WTC11 (cell line): Measurements from ENCODE around the gene KRT85. TPM values are rescaled to one million over a fixed set of nuclear protein-coding genes. Genes with fewer than 3 reads are reported as not detected.
A peak's percentile ranks its signal among the peaks of the same experiment; 100 is the strongest.

ENCODE experiments used
- ATAC-seq: fragments of 200-7000 bp; cut with Tn5 transposase; 2 replicates; pipeline ENCODE4 v1.10.0; 2021; ENCODE audit warnings: mild to moderate bottlenecking, moderate library complexity
- CTCF ChIA-PET: fragments of 300-600 bp; sonication (Branson Sonifier 250); formaldehyde crosslinking; loops from one replicate; lab custom pipeline; 2021; ENCODE audit warnings: antibody characterized with exemption; lab: Charles Lee
- POLR2A ChIA-PET: fragments of 350-600 bp; sonication (Branson Sonifier 250); formaldehyde crosslinking; loops from one replicate; lab custom pipeline; 2021; ENCODE audit warnings: antibody characterized with exemption; lab: Charles Lee
- DNase-seq: peaks from one replicate; pipeline ENCODE4 v3.0.0; 2021; ENCODE audit warnings: low spot score
- H3K27ac Mint-ChIP-seq: 2 replicates; pipeline ENCODE4 v1.8.0; 2021; ENCODE audit warnings: mixed read lengths
- H3K27me3 Mint-ChIP-seq: 2 replicates; pipeline ENCODE4 v1.8.0; 2021; ENCODE audit warnings: low read depth, mild to moderate bottlenecking, moderate library complexity, mixed read lengths
- H3K36me3 Mint-ChIP-seq: 2 replicates; pipeline ENCODE4 v1.8.0; 2021; ENCODE audit warnings: mixed read lengths
- H3K4me1 Mint-ChIP-seq: 2 replicates; pipeline ENCODE4 v1.8.0; 2022; ENCODE audit warnings: mixed read lengths
- H3K4me3 Mint-ChIP-seq: 2 replicates; pipeline ENCODE4 v1.8.0; 2021; ENCODE audit warnings: mild to moderate bottlenecking, moderate library complexity, mixed read lengths
- H3K9me3 Mint-ChIP-seq: 2 replicates; pipeline ENCODE4 v1.8.0; 2021; ENCODE audit warnings: mixed read lengths
- CBFB ChIP-seq: sonication (generic); formaldehyde crosslinking; IDR thresholded peaks from 2 replicates; pipeline ENCODE4 v1.8.1; 2022; ENCODE audit warnings: mild to moderate bottlenecking, low read depth, missing genetic modification reagents
- CDX4 ChIP-seq: fragments of 250-450 bp; sonication (Bioruptor Pico); IDR thresholded peaks from 2 replicates; pipeline ENCODE4 v1.9.0; 2021; ENCODE audit warnings: moderate library complexity, mild to moderate bottlenecking, inconsistent platforms, borderline replicate concordance
- CTCF ChIP-seq: fragments of 200-600 bp; IDR thresholded peaks from 2 replicates; pipeline ENCODE4 v1.8.0; 2022; ENCODE audit warnings: antibody characterized with exemption
- FOXP4 ChIP-seq: sonication (generic); formaldehyde crosslinking; IDR thresholded peaks from 2 replicates; pipeline ENCODE4 v1.8.0; 2022; ENCODE audit warnings: mild to moderate bottlenecking, missing genetic modification reagents
- HMGA2 ChIP-seq: fragments of 250-450 bp; sonication (Bioruptor Pico); IDR thresholded peaks from 2 replicates; pipeline ENCODE4 v1.4.0; 2021; ENCODE audit warnings: mild to moderate bottlenecking, moderate library complexity
- JUN ChIP-seq: sonication (generic); formaldehyde crosslinking; IDR thresholded peaks from 2 replicates; pipeline ENCODE4 v1.8.0; 2023; ENCODE audit warnings: mild to moderate bottlenecking, missing genetic modification reagents
- MLX ChIP-seq: sonication (generic); formaldehyde crosslinking; IDR thresholded peaks from 2 replicates; pipeline ENCODE4 v1.8.1; 2023; ENCODE audit warnings: mild to moderate bottlenecking, missing genetic modification reagents, moderate library complexity
- MYBL2 ChIP-seq: sonication (generic); formaldehyde crosslinking; IDR thresholded peaks from 2 replicates; pipeline ENCODE4 v1.8.1; 2023; ENCODE audit warnings: mild to moderate bottlenecking, moderate library complexity, missing genetic modification reagents
- OVOL2 ChIP-seq: fragments of 250-450 bp; sonication (Bioruptor Pico); IDR thresholded peaks from 2 replicates; pipeline ENCODE4 v1.9.0; 2021; ENCODE audit warnings: mild to moderate bottlenecking, borderline replicate concordance
- PRDM15 ChIP-seq: sonication (generic); formaldehyde crosslinking; IDR thresholded peaks from 2 replicates; pipeline ENCODE4 v1.8.0; 2022; ENCODE audit warnings: missing genetic modification reagents
- SMAD4 ChIP-seq: sonication (generic); formaldehyde crosslinking; IDR thresholded peaks from 2 replicates; pipeline ENCODE4 v1.8.0; 2022; ENCODE audit warnings: mild to moderate bottlenecking, missing genetic modification reagents
- TCF7 ChIP-seq: sonication (generic); formaldehyde crosslinking; IDR thresholded peaks from 2 replicates; pipeline ENCODE4 v1.8.0; 2022; ENCODE audit warnings: mild to moderate bottlenecking, low read depth, missing genetic modification reagents, moderate library complexity
- TEAD1 ChIP-seq: sonication (generic); formaldehyde crosslinking; IDR thresholded peaks from 2 replicates; pipeline ENCODE4 v1.8.0; 2022; ENCODE audit warnings: mild to moderate bottlenecking, missing genetic modification reagents
- TP53 ChIP-seq: sonication (generic); formaldehyde crosslinking; IDR thresholded peaks from 2 replicates; pipeline ENCODE4 v1.8.1; 2023; ENCODE audit warnings: mild to moderate bottlenecking, missing genetic modification reagents
- ZBTB43 ChIP-seq: sonication (generic); formaldehyde crosslinking; IDR thresholded peaks from 2 replicates; pipeline ENCODE4 v1.8.1; 2023; ENCODE audit warnings: mild to moderate bottlenecking, missing genetic modification reagents
- ZNF281 ChIP-seq: sonication (generic); formaldehyde crosslinking; IDR thresholded peaks from 2 replicates; pipeline ENCODE4 v1.8.0; 2023; ENCODE audit warnings: mild to moderate bottlenecking, missing genetic modification reagents
- ZNF423 ChIP-seq: fragments of 250-450 bp; sonication (Bioruptor Pico); IDR thresholded peaks from 2 replicates; pipeline ENCODE4 v2.1.2; 2022; ENCODE audit warnings: mild to moderate bottlenecking, moderate library complexity
- total RNA-seq: library from RNA; stranded (reverse); gene quantifications from 3 replicates; pipeline ENCODE4 v1.2.3, GENCODE V29; 2021

Gene KRT85
- total RNA-seq, 1 experiment from 2014 or later = not detected

GRCh38 chr12:52327052-52327829 is 40.0 kb downstream of the KRT85 start:
- no peak overlapping the region for H3K4me3 Mint-ChIP-seq
- no peaks in the 10 kb centered on the region; the same call in 1 of the 2 replicates for H3K27me3 Mint-ChIP-seq
- no peak overlapping the region for H3K27ac Mint-ChIP-seq
- H3K9me3 Mint-ChIP-seq = no peaks in the 10 kb centered on the region
- DNase-seq (peak; percentile 78), ATAC-seq (peak; percentile 98)
- POLR2A ChIA-PET = no interaction called here
- CTCF ChIA-PET = interaction anchor here (0.5 to 3.9 kb wide), 62 partner anchors 8 to 577 kb away, joined by 3 to 48 read pairs (median 6); partner anchors contain the start of genes KRT7, KRT8 and KRT85
- no peaks in the 10 kb centered on the region for H3K36me3 Mint-ChIP-seq
- H3K4me1 Mint-ChIP-seq = peaks cover 4% of the 10 kb centered on the region; the same call in 1 of the 2 replicates
- no peak for TF ChIP-seq TCF7 (CRISPR knock-in tag)
- TF ChIP-seq CTCF = peak; percentile 26; the same call in 1 of the 2 replicates
- no peak for TF ChIP-seq HMGA2 (CRISPR knock-in tag)
- TF ChIP-seq TEAD1 (CRISPR knock-in tag) = 0 out of 2 replicates have a peak, but pooled peaks have one; percentile 19
- TF ChIP-seq ZNF281 = no peak
- TF ChIP-seq OVOL2 = no peak
- no peak for TF ChIP-seq ZNF423 (CRISPR knock-in tag)
- no peak for TF ChIP-seq MYBL2

GRCh38 chr12:52324153-52324444 is 43.2 kb downstream of the KRT85 start:
- no peak overlapping the region for H3K27ac Mint-ChIP-seq
- ATAC-seq (no peak), DNase-seq (no peak)
- CTCF ChIA-PET = interaction anchor here (1.1 to 1.5 kb wide), 4 partner anchors 38 to 555 kb away, joined by 3 to 7 read pairs (median 4); no protein-coding TSS in a partner anchor
- peaks cover 4% of the 10 kb centered on the region; the same call in 1 of the 2 replicates for H3K4me1 Mint-ChIP-seq
- no peak overlapping the region for H3K4me3 Mint-ChIP-seq
- POLR2A ChIA-PET = no interaction called here
- H3K36me3 Mint-ChIP-seq = no peaks in the 10 kb centered on the region
- H3K9me3 Mint-ChIP-seq = no peaks in the 10 kb centered on the region
- peaks cover under 1% of the 10 kb centered on the region; the same call in 1 of the 2 replicates for H3K27me3 Mint-ChIP-seq
- TF ChIP-seq ZNF281 (no peak), FOXP4 (no peak), MLX (no peak), CDX4 (CRISPR knock-in tag) (no peak), TP53 (CRISPR knock-in tag) (no peak), SMAD4 (CRISPR knock-in tag) (no peak), JUN (CRISPR knock-in tag) (no peak), CBFB (no peak), PRDM15 (CRISPR knock-in tag) (no peak), ZBTB43 (CRISPR knock-in tag) (no peak)
